Measurements from ENCODE around the gene AP2A2. TPM values are rescaled to one million over a fixed set of nuclear protein-coding genes. Genes with fewer than 3 reads are reported as not detected.

AP2A2 gene
- total RNA-seq, 1 donor from 2014 or later, result 91.4 TPM

- H3K4me3 ChIP-seq (ENCODE audit: low read depth, low read length), result no peak overlapping the region
- H3K36me3 ChIP-seq (ENCODE audit: control insufficient read depth, insufficient read depth, low read length), result no peaks in the 10 kb centered on the region
- no peak for TF ChIP-seq CTCF (IDR thresholded peaks at IDR 0.05; ENCODE audit: insufficient read depth, low read length, poor library complexity, severe bottlenecking)
- H3K27me3 ChIP-seq (ENCODE audit: control insufficient read depth, insufficient read depth, low read length), result no peaks in the 10 kb centered on the region
- no peak for DNase-seq (ENCODE audit: low read depth)
Measured at GRCh38 chr11:984546-984945, 58.9 kb downstream of the AP2A2 start.

- H3K4me3 ChIP-seq (ENCODE audit: low read depth, low read length), result no peak overlapping the region
- no peaks in the 10 kb centered on the region for H3K36me3 ChIP-seq (ENCODE audit: control insufficient read depth, insufficient read depth, low read length)
- TF ChIP-seq CTCF (IDR thresholded peaks at IDR 0.05; ENCODE audit: insufficient read depth, low read length, poor library complexity, severe bottlenecking), result no peak
- H3K27me3 ChIP-seq (ENCODE audit: control insufficient read depth, insufficient read depth, low read length), result no peaks in the 10 kb centered on the region
- DNase-seq (ENCODE audit: low read depth), result no peak
Measured at GRCh38 chr11:985406-985805, 59.7 kb downstream of the AP2A2 start.

DNA sequence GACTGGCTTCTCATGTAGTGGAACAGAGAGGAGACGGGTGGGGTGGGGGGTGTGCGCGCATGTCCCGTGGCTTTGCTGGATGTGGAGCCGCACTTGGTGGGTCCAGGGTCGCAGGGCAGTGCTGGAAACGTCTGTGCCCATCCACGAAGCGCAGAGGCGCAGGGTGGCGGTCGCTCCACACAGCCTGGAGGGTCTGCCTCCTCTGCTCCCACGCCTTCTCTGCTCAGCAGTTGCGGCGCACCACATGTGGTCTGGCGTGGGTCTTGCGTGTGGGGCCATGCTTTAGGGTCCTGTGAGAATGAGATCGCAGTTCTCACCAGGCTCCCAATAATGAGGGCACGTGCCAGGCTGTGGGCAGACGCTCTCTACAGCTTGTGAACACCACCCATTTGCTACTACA, 60.2 kb downstream of the AP2A2 start:
- TF ChIP-seq CTCF (IDR thresholded peaks at IDR 0.05; ENCODE audit: insufficient read depth, low read length, poor library complexity, severe bottlenecking), result no peak
- Histone ChIP-seq H3K27me3 (ENCODE audit: control insufficient read depth, insufficient read depth, low read length) (no peaks in the 10 kb centered on the region), H3K4me3 (ENCODE audit: low read depth, low read length) (no peak overlapping the region), H3K36me3 (ENCODE audit: control insufficient read depth, insufficient read depth, low read length) (no peaks in the 10 kb centered on the region)
- DNase-seq (ENCODE audit: low read depth), result no peak

DNA sequence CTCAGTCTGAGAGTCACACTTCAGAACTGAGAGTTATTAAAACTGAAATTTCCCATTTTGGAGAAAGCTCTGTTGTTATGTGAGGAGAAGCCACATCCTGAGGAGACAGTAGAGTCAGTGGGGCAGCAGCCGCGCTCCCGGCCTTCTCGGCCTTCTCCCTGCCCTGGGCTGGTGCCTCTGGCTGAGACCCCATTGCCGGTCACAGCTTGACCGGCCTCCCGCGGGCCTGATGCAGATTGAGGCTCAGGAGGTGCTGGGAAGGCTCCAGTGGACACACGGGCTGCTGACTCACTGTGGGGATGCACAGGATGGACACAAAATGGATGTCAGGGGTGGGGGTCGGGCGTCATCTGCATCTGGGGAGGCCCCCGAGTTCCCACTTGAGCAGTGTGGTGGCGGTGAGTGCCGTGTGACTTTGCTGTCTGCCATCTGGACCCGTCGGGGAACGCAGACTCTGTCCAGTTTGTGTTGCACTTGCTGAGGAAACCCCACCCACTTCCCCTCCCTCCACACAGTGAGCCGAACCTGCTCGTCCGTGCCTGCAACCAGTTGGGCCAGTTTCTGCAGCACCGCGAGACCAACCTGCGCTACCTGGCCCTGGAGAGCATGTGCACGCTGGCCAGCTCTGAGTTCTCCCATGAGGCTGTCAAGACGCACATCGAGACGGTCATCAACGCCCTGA, 60.7 kb downstream of the AP2A2 start:
- Histone ChIP-seq H3K36me3 (ENCODE audit: control insufficient read depth, insufficient read depth, low read length) (no peaks in the 10 kb centered on the region), H3K4me3 (ENCODE audit: low read depth, low read length) (no peak overlapping the region), H3K27me3 (ENCODE audit: control insufficient read depth, insufficient read depth, low read length) (no peaks in the 10 kb centered on the region)
- TF ChIP-seq CTCF (IDR thresholded peaks at IDR 0.05; ENCODE audit: insufficient read depth, low read length, poor library complexity, severe bottlenecking), result no peak
- DNase-seq (ENCODE audit: low read depth), result no peak

GRCh38 chr11:986952-987305, 61.3 kb downstream of the AP2A2 start:
- Histone ChIP-seq H3K4me3 (ENCODE audit: low read depth, low read length) (no peak overlapping the region), H3K36me3 (ENCODE audit: control insufficient read depth, insufficient read depth, low read length) (no peaks in the 10 kb centered on the region), H3K27me3 (ENCODE audit: control insufficient read depth, insufficient read depth, low read length) (no peaks in the 10 kb centered on the region)
- DNase-seq (ENCODE audit: low read depth), result no peak
- TF ChIP-seq CTCF (IDR thresholded peaks at IDR 0.05; ENCODE audit: insufficient read depth, low read length, poor library complexity, severe bottlenecking), result no peak

- DNase-seq (ENCODE audit: low read depth), result no peak
- Histone ChIP-seq H3K27me3 (ENCODE audit: control insufficient read depth, insufficient read depth, low read length) (no peaks in the 10 kb centered on the region), H3K36me3 (ENCODE audit: control insufficient read depth, insufficient read depth, low read length) (no peaks in the 10 kb centered on the region), H3K4me3 (ENCODE audit: low read depth, low read length) (no peak overlapping the region)
- no peak for TF ChIP-seq CTCF (IDR thresholded peaks at IDR 0.05; ENCODE audit: insufficient read depth, low read length, poor library complexity, severe bottlenecking)
Measured at GRCh38 chr11:987671-988070, 62.0 kb downstream of the AP2A2 start.
